ENCODE measurements around the gene ACP5. TPM values are rescaled to one million over a fixed set of nuclear protein-coding genes. Genes with fewer than 3 reads are reported as not detected.
"Not testable (repeated sequence)": the region's sequence is repeated elsewhere in the genome, so short reads cannot be mapped to it uniquely, and the experiment has no call there.

The ACP5 gene
- polyA plus RNA-seq (2011; rRNA removed), result 3.0 and 4.0 TPM in 2 replicates
- polyA minus RNA-seq (2011; rRNA and poly(A)+ RNA removed), result 1.6 and 1.7 TPM in 2 replicates

DNA sequence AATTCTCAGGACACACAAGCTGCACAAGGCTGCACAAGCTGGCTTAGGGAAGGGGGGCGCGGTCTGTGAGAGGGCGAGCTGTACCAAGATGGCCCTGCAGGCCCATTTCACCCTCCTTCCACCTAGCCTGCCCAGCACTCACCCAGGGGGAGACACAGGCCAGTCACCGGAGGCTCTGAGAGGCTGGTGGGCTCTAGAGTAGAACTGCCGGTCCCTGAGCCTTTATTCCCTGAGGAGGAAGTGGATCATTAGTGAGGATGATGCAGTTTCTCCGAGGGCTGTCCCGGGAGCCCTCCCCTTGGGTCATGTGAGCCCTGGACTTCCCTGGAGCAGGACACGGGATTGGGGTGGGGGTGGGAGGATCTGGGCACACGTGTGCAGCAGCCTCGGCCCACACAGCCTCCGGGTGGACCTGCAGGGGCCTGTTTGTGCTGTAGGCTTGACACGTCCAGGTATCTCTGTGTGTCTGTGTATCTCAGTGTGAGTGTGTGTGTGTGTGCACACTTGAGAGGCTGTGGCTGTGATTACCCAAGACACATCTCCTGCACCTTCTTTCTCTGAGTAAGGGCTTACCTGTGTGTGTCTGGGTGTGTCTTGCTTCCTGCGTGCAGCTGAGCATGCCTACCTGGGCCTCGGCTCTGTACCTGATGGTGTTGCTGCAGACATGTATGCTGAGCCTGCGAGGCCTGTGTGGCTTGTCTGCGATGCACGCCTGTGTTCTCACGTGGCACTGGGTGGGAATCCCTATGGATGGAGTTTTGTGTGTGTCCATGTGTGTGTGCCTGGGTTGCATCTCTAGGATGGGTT, at the start of gene ACP5:
ACP5 (minus strand) TSS at position 195 of the 807 bp plus-strand sequence. CDS start 328 bp downstream, outside the sequence.
- TF ChIP-seq, protein P1, sequence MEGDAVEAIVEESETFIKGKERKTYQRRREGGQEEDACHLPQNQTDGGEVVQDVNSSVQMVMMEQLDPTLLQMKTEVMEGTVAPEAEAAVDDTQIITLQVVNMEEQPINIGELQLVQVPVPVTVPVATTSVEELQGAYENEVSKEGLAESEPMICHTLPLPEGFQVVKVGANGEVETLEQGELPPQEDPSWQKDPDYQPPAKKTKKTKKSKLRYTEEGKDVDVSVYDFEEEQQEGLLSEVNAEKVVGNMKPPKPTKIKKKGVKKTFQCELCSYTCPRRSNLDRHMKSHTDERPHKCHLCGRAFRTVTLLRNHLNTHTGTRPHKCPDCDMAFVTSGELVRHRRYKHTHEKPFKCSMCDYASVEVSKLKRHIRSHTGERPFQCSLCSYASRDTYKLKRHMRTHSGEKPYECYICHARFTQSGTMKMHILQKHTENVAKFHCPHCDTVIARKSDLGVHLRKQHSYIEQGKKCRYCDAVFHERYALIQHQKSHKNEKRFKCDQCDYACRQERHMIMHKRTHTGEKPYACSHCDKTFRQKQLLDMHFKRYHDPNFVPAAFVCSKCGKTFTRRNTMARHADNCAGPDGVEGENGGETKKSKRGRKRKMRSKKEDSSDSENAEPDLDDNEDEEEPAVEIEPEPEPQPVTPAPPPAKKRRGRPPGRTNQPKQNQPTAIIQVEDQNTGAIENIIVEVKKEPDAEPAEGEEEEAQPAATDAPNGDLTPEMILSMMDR (IDR thresholded peaks at IDR 0.05; ENCODE audit: low read depth, low read length), result no peak
- Histone ChIP-seq H3K9me3 (ENCODE audit: control insufficient read depth, insufficient read depth, low read length) (peaks cover 5% of the 10 kb centered on the region; the same call in 1 of the 2 replicates), H3K27ac (ENCODE audit: low read depth, low read length) (no peak within 1 kb of the TSS), H3K4me3 (ENCODE audit: low read depth, low read length) (peak within 1 kb of the TSS; percentile 17; the same call in 1 of the 2 replicates), H3K27me3 (ENCODE audit: control insufficient read depth, insufficient read depth, low read length) (no peaks in the 10 kb centered on the region)
- DNase-seq (ENCODE audit: low read depth, low spot score), result no peak
- ChIA-PET CTCF (interaction anchor here (0.7 to 1.2 kb wide), 2 partner anchors 11 to 95 kb away, joined by 3 read pairs; no protein-coding TSS in a partner anchor), POLR2A (no interaction called here)

DNA sequence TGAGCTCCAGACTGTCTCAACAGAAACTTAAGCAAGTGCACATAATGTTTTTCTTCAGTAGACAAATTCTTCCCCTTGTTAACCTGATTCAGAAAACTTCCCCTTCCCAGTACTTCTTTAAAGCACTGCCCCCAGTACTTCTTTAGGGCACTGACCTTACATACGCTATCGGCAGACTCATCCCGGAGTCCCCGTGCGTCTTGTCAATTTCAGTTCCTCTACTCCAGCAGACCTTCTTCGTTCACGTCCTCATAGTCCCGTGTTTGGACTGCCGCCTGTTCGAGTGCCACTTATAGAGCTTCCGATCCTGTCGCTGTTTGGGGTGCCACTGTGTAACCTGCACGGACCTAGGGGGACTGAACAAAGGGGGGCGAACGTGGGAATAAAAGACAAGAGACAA, 48.8 kb upstream of the ACP5 start:
- Histone ChIP-seq H3K27ac (ENCODE audit: low read depth, low read length) (no peak overlapping the region), H3K27me3 (ENCODE audit: control insufficient read depth, insufficient read depth, low read length) (peaks cover 6% of the 10 kb centered on the region), H3K9me3 (ENCODE audit: control insufficient read depth, insufficient read depth, low read length) (peaks cover 7% of the 10 kb centered on the region), H3K4me3 (ENCODE audit: low read depth, low read length) (no peak overlapping the region)
- CTCF ChIA-PET, result no interaction called here
- no peak for DNase-seq (ENCODE audit: low read depth, low spot score)
- TF ChIP-seq, protein P1 (IDR thresholded peaks at IDR 0.05; ENCODE audit: low read depth, low read length), result no peak
- POLR2A ChIA-PET, result no interaction called here

DNA sequence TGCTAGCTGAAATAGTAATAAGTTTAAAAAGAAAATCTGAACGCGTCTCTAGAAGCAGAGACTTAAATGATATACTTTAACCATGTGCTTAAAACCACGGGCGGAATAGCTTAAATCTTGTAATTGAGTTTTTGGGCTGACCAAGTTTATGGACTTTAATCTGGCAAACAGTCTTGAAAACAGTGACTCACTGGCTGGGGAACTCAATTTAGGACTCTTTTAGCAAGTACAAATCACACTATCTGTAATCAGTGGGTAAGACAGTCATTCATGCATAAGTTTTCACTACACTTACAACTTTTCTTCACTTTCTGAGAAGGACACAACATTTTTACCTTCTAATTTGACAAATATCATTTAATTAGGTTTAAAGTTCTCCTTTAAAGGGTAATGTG, 46.6 kb upstream of the ACP5 start:
- no peak for DNase-seq (ENCODE audit: low read depth, low spot score)
- no peak overlapping the region for H3K4me3 ChIP-seq (ENCODE audit: low read depth, low read length)
- H3K27me3 ChIP-seq (ENCODE audit: control insufficient read depth, insufficient read depth, low read length), result peaks cover 3% of the 10 kb centered on the region
- TF ChIP-seq, protein P1 (IDR thresholded peaks at IDR 0.05; ENCODE audit: low read depth, low read length), result no peak
- H3K27ac ChIP-seq (ENCODE audit: low read depth, low read length), result no peak overlapping the region
- POLR2A ChIA-PET, result no interaction called here
- peaks cover 25% of the 10 kb centered on the region for H3K9me3 ChIP-seq (ENCODE audit: control insufficient read depth, insufficient read depth, low read length)
- CTCF ChIA-PET, result interaction anchor here (1.0 kb wide), 1 partner anchor 11 kb away, joined by 3 read pairs; no protein-coding TSS in a partner anchor

DNA sequence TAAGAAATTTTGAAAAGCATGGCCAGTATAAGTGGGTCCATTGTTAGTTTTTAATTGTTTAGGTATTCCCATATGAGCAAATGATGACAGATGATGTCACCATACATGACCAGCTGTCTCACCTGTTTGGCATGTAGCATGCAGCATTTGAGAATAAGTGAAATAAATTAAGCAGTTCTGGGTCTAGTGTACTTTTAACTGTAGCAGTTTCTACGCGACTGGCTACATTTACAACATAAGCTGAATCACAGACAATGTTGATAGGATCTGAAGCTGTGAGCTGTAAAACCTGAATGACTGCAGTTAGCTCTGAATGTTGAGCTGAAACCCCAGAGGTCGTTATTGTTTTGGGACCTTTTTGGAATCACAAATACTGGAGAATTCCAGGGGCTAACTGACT, 45.0 kb upstream of the ACP5 start:
- POLR2A ChIA-PET; H3K27ac ChIP-seq (ENCODE audit: low read depth, low read length); DNase-seq (ENCODE audit: low read depth, low spot score); H3K4me3 ChIP-seq (ENCODE audit: low read depth, low read length); H3K27me3 ChIP-seq (ENCODE audit: control insufficient read depth, insufficient read depth, low read length): not testable (repeated sequence)
- peaks cover 33% of the 10 kb centered on the region for H3K9me3 ChIP-seq (ENCODE audit: control insufficient read depth, insufficient read depth, low read length)
- CTCF ChIA-PET, result interaction anchor here (0.6 kb wide), 1 partner anchor 1572 kb away, joined by 4 read pairs; no protein-coding TSS in a partner anchor

DNA sequence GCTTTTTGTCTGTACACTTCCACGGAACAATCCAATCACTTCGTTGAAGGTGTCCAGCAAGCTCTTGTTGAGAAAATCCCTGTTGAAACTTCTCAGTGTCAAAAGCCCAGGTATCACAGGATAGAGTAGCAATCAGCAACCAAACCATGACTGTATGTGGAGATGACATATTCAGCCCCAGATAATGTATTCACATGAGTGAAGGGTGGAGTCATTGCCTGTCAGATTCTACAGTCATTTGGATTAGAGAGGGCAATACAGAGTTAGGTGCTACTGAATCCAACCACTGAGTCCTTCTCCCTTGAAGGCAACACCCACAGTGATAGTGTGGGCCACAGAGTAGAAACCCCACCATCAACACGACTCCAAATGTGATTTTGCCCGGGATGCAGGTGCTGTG, 43.1 kb upstream of the ACP5 start:
- TF ChIP-seq, protein P1 (IDR thresholded peaks at IDR 0.05; ENCODE audit: low read depth, low read length), result no peak

More for the DNA sequence above, 43.1 kb upstream of the ACP5 start:
- POLR2A ChIA-PET, result no interaction called here
- Histone ChIP-seq H3K27me3 (ENCODE audit: control insufficient read depth, insufficient read depth, low read length) (peaks cover 3% of the 10 kb centered on the region), H3K9me3 (ENCODE audit: control insufficient read depth, insufficient read depth, low read length) (peaks cover 51% of the 10 kb centered on the region), H3K27ac (ENCODE audit: low read depth, low read length) (no peak overlapping the region), H3K4me3 (ENCODE audit: low read depth, low read length) (no peak overlapping the region)
- no peak for DNase-seq (ENCODE audit: low read depth, low spot score)
- CTCF ChIA-PET, result no interaction called here
